Measurements from ENCODE around the gene CDH4.
"Not testable (repeated sequence)": the region's sequence is repeated elsewhere in the genome, so short reads cannot be mapped to it uniquely, and the experiment has no call there.

CDH4 gene

DNA sequence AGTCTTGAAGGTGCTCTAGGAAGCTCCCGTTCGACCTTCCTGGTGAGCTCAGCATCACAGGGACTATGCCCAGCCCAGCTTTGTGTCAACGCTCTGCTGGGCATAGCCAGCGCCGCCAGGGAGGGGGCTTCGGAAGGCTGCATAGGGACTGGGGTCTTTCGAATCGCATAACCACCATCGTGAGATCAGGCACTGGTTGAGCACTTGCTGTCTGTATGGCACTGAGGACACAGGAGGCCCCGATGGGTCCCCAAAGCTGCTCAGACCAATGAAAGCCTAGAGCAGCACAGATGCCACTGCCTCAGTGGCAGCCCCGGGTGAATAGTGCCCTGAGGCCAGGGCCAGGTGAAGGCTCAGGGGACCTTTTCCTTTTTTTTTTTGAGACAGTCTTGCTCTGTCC, 716.9 kb downstream of the CDH4 start:
- Mint-ChIP-seq H3K27ac (ENCODE audit: low read depth) (no peak overlapping the region), H3K27me3 (peaks cover 7% of the 10 kb centered on the region), H3K4me3 (no peak overlapping the region), H3K9me3 (no peaks in the 10 kb centered on the region), H3K4me1 (peaks cover 7% of the 10 kb centered on the region), H3K36me3 (ENCODE audit: insufficient read depth) (no peaks in the 10 kb centered on the region)
- ATAC-seq (replicated peaks; ENCODE audit: extremely low read depth, poor library complexity, severe bottlenecking): no peak
- no peak for DNase-seq (ENCODE audit: low spot score in 2 of 2)

DNA sequence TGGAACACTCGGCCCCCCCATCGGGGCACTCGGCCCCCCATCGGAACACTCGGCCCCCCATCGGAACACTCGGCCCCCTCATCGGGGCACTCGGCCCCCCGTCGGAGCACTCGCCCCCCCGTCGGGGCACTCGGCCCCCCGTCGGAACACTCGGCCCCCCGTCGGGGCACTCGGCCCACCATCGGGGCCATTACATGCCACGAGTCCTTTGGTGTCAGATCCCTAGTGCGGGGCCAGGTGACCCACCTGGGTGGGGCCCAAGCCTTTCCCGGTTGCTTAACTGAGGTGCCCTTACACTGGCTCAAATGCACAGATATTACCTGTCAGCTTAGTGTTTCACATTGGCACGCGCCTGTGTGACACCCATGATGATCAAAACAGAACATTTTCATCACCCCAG, 717.7 kb downstream of the CDH4 start:
- Mint-ChIP-seq H3K9me3 (no peaks in the 10 kb centered on the region), H3K36me3 (ENCODE audit: insufficient read depth) (peaks cover 2% of the 10 kb centered on the region), H3K27me3 (peaks cover 7% of the 10 kb centered on the region), H3K4me3 (no peak overlapping the region), H3K27ac (ENCODE audit: low read depth) (no peak overlapping the region), H3K4me1 (peaks cover 7% of the 10 kb centered on the region)
- DNase-seq (ENCODE audit: low spot score in 2 of 2): no peak
- no peak for ATAC-seq (replicated peaks; ENCODE audit: extremely low read depth, poor library complexity, severe bottlenecking)

DNA sequence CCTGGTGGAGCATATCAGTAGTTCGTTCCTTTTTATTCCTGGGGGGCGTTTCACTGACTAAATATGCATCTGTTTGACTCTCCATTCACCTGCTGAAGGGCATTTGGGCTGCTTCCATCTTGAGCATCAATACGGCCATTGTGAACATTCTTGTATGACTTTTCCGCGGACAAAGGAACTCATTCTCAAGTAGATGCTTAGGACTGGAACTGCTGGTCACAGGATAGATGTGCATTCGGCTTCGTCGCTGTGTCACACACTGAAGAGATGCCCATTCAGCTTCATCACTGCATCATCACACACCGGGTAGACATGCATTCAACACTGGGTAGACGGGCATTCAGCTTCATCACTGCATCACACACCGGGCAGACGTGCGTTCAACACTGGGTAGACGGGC, 718.3 kb downstream of the CDH4 start:
- H3K27ac Mint-ChIP-seq (ENCODE audit: low read depth): no peak overlapping the region
- H3K4me3 Mint-ChIP-seq: no peak overlapping the region
- H3K36me3 Mint-ChIP-seq (ENCODE audit: insufficient read depth): peaks cover 2% of the 10 kb centered on the region
- H3K9me3 Mint-ChIP-seq: no peaks in the 10 kb centered on the region
- H3K4me1 Mint-ChIP-seq: peaks cover 7% of the 10 kb centered on the region
- peaks cover 7% of the 10 kb centered on the region for H3K27me3 Mint-ChIP-seq
- no peak for DNase-seq (ENCODE audit: low spot score in 2 of 2)
- no peak for ATAC-seq (replicated peaks; ENCODE audit: extremely low read depth, poor library complexity, severe bottlenecking)

GRCh38 chr20:61971595-61971994, 719.5 kb downstream of the CDH4 start:
- H3K4me3 Mint-ChIP-seq; H3K4me1 Mint-ChIP-seq; H3K27me3 Mint-ChIP-seq; H3K9me3 Mint-ChIP-seq; ATAC-seq (replicated peaks; ENCODE audit: extremely low read depth, poor library complexity, severe bottlenecking); DNase-seq (ENCODE audit: low spot score in 2 of 2); H3K27ac Mint-ChIP-seq (ENCODE audit: low read depth); H3K36me3 Mint-ChIP-seq (ENCODE audit: insufficient read depth): not testable (repeated sequence)

GRCh38 chr20:61972636-61973508, 720.8 kb downstream of the CDH4 start:
- H3K27ac Mint-ChIP-seq (ENCODE audit: low read depth): no peak overlapping the region
- H3K4me1 Mint-ChIP-seq: peaks cover 5% of the 10 kb centered on the region
- H3K4me3 Mint-ChIP-seq: no peak overlapping the region
- ATAC-seq (replicated peaks; ENCODE audit: extremely low read depth, poor library complexity, severe bottlenecking) (no peak), DNase-seq (ENCODE audit: low spot score in 2 of 2) (no peak)
- peaks cover 2% of the 10 kb centered on the region for H3K36me3 Mint-ChIP-seq (ENCODE audit: insufficient read depth)
- H3K9me3 Mint-ChIP-seq: no peaks in the 10 kb centered on the region
- H3K27me3 Mint-ChIP-seq: no peaks in the 10 kb centered on the region

- Mint-ChIP-seq H3K27ac (ENCODE audit: low read depth) (no peak overlapping the region), H3K9me3 (no peaks in the 10 kb centered on the region), H3K27me3 (no peaks in the 10 kb centered on the region), H3K4me3 (no peak overlapping the region), H3K36me3 (ENCODE audit: insufficient read depth) (peaks cover 2% of the 10 kb centered on the region), H3K4me1 (no peaks in the 10 kb centered on the region)
- no peak for DNase-seq (ENCODE audit: low spot score in 2 of 2)
- ATAC-seq (replicated peaks; ENCODE audit: extremely low read depth, poor library complexity, severe bottlenecking): no peak
Measured at GRCh38 chr20:61973515-61974356, 721.7 kb downstream of the CDH4 start.

GRCh38 chr20:61974357-61974665, 722.2 kb downstream of the CDH4 start:
- no peaks in the 10 kb centered on the region for H3K9me3 Mint-ChIP-seq
- no peaks in the 10 kb centered on the region for H3K27me3 Mint-ChIP-seq
- no peak overlapping the region for H3K4me3 Mint-ChIP-seq
- DNase-seq (ENCODE audit: low spot score in 2 of 2): no peak
- no peak for ATAC-seq (replicated peaks; ENCODE audit: extremely low read depth, poor library complexity, severe bottlenecking)
- peaks cover 2% of the 10 kb centered on the region for H3K36me3 Mint-ChIP-seq (ENCODE audit: insufficient read depth)
- no peaks in the 10 kb centered on the region for H3K4me1 Mint-ChIP-seq
- no peak overlapping the region for H3K27ac Mint-ChIP-seq (ENCODE audit: low read depth)

DNA sequence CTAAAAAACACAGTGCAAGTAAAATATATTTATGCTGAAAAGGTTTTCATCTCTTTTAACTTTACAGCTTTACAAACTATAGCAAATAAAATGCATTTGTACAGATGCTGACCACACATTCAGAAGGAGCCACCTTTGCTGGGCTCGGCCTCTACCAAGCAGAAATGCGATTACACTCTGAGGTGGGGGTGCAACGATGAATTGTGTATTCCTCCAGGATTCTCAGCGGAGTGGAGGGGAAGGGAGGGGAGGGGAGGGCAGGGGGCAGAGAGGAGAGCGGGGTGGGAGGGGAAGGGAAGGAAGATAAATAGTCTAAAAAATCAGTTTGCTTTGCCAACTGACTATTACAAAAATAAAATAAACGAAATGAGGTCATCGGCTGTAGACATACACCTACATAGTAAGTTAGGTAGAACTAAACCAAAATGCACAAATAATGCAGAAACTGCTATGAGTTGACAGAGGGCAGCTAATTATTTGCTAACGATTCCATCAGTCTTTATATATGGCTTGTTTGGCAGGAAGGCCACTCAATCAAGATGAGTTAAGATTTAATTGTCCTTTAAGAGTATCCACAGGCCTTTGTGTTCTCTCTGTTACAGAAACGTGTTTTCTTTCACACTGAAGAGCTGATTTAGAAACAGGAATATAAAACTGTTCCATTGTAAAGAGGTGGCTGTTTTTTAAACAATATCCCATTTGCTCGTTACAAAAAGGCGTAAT, 723.5 kb downstream of the CDH4 start:
- DNase-seq (ENCODE audit: low spot score in 2 of 2) (no peak), ATAC-seq (replicated peaks; ENCODE audit: extremely low read depth, poor library complexity, severe bottlenecking) (no peak)
- Mint-ChIP-seq H3K36me3 (ENCODE audit: insufficient read depth) (peaks cover 2% of the 10 kb centered on the region), H3K27me3 (no peaks in the 10 kb centered on the region), H3K9me3 (no peaks in the 10 kb centered on the region), H3K4me1 (peaks cover 3% of the 10 kb centered on the region), H3K4me3 (no peak overlapping the region), H3K27ac (ENCODE audit: low read depth) (no peak overlapping the region)

GRCh38 chr20:61976263-61976643, 724.2 kb downstream of the CDH4 start:
- Mint-ChIP-seq H3K4me1 (peaks cover 10% of the 10 kb centered on the region), H3K9me3 (peaks cover 2% of the 10 kb centered on the region), H3K4me3 (no peak overlapping the region), H3K27me3 (no peaks in the 10 kb centered on the region), H3K27ac (ENCODE audit: low read depth) (no peak overlapping the region), H3K36me3 (ENCODE audit: insufficient read depth) (peaks cover 5% of the 10 kb centered on the region)
- DNase-seq (ENCODE audit: low spot score in 2 of 2) (no peak), ATAC-seq (replicated peaks; ENCODE audit: extremely low read depth, poor library complexity, severe bottlenecking) (no peak)

GRCh38 chr20:61976644-61977418, 724.8 kb downstream of the CDH4 start:
- ATAC-seq (replicated peaks; ENCODE audit: extremely low read depth, poor library complexity, severe bottlenecking) (no peak), DNase-seq (ENCODE audit: low spot score in 2 of 2) (no peak)
- Mint-ChIP-seq H3K27me3 (no peaks in the 10 kb centered on the region), H3K4me1 (peaks cover 14% of the 10 kb centered on the region), H3K36me3 (ENCODE audit: insufficient read depth) (peaks cover 10% of the 10 kb centered on the region), H3K9me3 (peaks cover 6% of the 10 kb centered on the region), H3K4me3 (no peak overlapping the region), H3K27ac (ENCODE audit: low read depth) (no peak overlapping the region)

DNA sequence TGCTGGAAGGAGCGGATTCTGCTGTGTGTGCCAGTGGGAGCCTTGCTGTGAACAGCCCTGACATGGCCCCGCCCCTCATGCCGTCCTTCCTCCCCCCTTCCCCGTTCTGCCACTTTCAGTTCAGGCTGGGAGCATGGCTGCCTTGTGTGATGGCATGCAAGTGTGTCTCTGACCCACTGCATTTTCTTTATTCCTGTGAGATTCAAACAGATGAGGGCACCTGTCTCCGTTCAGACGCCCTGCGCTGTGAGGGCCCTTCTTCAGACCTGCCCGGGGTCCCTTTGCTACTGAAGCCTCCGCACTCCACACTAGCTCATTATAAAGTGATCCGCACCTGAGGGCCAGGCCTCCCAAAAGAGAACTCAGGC, 725.3 kb downstream of the CDH4 start:
- Mint-ChIP-seq H3K9me3 (peaks cover 12% of the 10 kb centered on the region), H3K4me3 (no peak overlapping the region), H3K4me1 (peaks cover 20% of the 10 kb centered on the region), H3K27ac (ENCODE audit: low read depth) (no peak overlapping the region), H3K36me3 (ENCODE audit: insufficient read depth) (peaks cover 15% of the 10 kb centered on the region), H3K27me3 (no peaks in the 10 kb centered on the region)
- DNase-seq (ENCODE audit: low spot score in 2 of 2) (no peak), ATAC-seq (replicated peaks; ENCODE audit: extremely low read depth, poor library complexity, severe bottlenecking) (no peak)

DNA sequence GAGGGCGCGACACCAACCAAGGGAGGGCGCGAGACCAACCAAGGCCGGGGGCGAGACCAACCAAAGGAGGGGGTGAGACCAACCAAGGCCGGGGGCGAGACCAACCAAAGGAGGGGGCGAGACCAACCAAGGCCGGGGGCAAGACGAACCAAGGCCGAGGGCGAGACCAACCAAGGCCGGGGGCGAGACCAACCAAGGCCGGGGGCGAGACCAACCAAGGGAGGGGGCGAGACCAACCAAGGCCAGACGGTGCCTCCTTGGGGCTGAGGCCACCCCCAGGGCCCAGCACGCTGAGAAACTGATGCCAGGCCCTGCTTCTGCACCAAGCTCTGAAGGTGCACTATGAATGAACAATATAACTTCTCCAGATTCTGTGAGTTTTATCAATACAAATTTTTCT, 726.4 kb downstream of the CDH4 start:
- DNase-seq (ENCODE audit: low spot score in 2 of 2): no peak
- H3K27me3 Mint-ChIP-seq: no peaks in the 10 kb centered on the region
- peaks cover 15% of the 10 kb centered on the region for H3K36me3 Mint-ChIP-seq (ENCODE audit: insufficient read depth)
- H3K27ac Mint-ChIP-seq (ENCODE audit: low read depth): no peak overlapping the region
- peaks cover 22% of the 10 kb centered on the region for H3K4me1 Mint-ChIP-seq
- H3K9me3 Mint-ChIP-seq: peaks cover 14% of the 10 kb centered on the region
- no peak overlapping the region for H3K4me3 Mint-ChIP-seq
- ATAC-seq (replicated peaks; ENCODE audit: extremely low read depth, poor library complexity, severe bottlenecking): no peak

Measured in central memory CD8-positive, alpha-beta T cell (primary cell).